NK-92 (cell line): Measurements from ENCODE around the gene ARRB2.
A peak's percentile ranks its signal among the peaks of the same experiment; 100 is the strongest.
"Not testable (repeated sequence)": the region's sequence is repeated elsewhere in the genome, so short reads cannot be mapped to it uniquely, and the experiment has no call there.

ENCODE experiments used
- DNase-seq: peaks from one replicate; lab custom pipeline; 2025; ENCODE audit not compliant: unreplicated experiment; lab: John Stamatoyannopoulos, UW

Gene ARRB2

GRCh38 chr17:4709794-4710692 lies at the start of gene ARRB2:
ARRB2 (plus strand) TSS chr17:4710632; CDS start chr17:4710722, 90 bp downstream.
- peak; percentile 81 for DNase-seq

DNA sequence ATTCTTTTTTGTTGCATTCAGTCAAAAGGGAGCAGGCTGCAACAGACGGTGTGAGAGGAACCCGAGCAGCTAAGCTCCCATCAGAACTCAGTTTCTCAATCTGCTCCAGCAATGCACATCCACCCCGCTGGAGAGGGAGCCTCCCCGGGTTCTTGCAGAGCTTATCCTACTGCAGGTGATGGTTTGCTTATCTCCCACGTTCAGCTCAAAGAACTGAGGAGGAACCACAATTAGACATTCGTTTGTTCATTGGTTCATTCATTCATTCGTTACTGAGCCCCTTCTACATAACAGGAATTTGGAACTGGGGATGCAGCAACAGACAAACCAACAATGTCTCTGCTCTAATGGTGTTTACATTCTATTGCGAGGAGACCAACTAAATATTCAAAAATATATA lies 46.7 kb upstream of the ARRB2 start:
- no peak for DNase-seq

DNA sequence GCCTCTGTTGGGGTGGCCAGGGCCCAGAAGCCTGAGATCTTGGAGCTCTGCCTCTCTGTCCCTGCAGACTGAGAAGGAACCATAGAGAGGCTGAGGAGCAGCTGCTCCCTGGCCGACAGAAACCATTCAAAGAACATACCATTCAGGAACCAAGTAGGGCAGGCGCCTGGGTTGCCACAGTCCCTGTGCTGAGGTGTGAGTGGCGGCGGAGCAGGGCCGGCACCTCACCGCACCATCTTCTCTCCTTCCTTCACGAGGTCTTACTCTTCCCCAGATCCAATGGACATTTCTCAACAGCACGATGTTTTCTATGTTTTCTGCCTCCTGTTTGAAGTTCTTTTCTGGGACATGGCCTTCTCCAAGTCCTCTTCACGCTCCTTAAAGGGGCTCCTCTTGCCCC lies 46.2 kb upstream of the ARRB2 start:
- DNase-seq = no peak

DNA sequence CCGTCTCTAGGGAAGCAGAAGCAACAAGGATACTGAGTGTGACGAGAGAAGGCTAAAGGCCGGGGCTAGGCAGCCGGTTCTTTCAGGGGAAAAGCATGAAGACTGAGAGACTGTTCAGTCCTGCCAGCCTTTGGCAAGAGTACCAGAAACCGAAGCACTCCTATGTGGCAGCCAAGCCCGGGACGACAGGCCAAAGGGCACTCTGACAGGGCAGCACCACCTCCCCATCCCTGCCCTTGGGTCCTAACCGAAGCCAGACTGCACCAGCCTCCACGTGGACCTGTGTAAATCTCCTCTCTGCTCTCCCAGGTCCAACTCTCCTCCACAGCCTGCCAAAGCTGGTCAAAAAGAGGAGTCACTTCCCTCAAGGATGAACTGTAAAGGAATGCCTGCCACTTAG lies 45.4 kb upstream of the ARRB2 start:
- DNase-seq = no peak

DNA sequence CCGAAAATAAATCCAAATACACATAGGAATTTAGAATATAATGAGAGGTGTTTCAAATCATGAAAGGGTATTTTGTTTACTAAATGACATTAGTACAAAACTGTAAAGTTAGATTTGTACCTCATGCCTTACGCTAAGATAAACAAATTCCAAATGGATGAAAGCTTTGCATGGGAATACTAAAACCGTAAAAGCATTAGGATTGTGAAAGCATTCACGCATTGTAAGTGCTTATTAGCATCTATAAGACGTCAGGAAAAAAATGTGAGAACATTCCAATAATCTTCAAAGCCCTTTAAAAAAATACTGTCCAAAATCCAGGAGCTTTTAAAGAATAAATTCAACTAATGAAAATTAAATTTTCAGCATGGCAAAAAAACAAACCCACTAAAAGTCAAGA lies 44.1 kb upstream of the ARRB2 start:
- no peak for DNase-seq

DNA sequence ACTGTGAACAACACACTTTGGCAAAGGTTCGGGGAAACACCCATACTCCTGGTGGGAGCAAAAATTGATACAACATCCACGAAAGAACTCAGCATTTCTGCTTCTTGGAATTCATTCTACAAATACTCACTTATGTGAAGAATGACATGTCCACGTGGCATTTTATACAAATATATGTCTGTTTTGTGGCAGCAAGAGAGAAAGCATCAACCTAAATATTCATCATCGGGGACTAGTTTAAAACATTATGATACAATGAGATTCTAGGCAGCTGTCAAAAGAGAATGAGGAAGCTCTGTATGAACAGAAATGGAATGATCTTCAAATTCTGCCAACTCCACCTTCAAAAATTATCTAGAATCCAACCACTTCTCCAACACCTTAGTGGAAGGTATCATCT lies 43.3 kb upstream of the ARRB2 start:
- DNase-seq = no peak

- no peak for DNase-seq
Observed at GRCh38 chr17:4672055-4672630, 38.3 kb upstream of the ARRB2 start.

GRCh38 chr17:4672751-4673150 lies 37.7 kb upstream of the ARRB2 start:
- DNase-seq = no peak

GRCh38 chr17:4673169-4673568 lies 37.3 kb upstream of the ARRB2 start:
- DNase-seq = no peak

DNA sequence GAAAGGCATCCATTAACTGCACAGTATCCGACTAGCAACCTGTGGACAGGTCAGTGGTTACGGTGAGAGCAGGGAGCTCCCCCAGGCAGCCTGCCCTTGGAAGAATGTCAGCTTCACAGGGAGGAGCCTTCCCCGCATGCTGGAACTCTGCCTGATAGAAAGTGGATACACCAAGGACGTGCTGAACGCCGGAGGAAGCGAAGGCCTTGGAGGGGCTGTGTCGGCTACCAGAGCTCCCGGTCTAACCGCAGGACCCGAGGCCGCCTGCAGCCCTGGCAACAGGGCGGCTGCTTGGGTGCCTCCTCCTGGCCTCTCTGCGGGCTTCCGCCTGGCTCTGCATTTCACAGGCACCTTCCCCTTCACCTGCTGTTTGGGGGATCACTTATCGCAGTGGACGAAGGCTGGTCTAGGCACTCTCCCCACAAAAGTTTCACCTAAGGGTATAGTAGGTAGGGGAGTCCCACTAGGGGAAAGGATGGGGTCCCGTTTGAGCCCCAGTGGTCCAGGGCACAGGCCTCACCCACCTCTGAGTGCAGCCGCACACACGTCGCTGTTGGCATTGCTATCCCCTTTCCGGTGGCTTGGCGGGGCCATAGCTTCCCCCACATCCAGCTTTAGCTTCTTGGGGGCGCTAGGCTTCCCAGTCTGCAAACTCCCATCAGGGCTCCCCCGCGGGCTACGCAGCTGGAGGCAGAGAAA lies 36.3 kb upstream of the ARRB2 start:
- no peak for DNase-seq

- no peak for DNase-seq
Observed at GRCh38 chr17:4674685-4674998, 35.8 kb upstream of the ARRB2 start.

DNA sequence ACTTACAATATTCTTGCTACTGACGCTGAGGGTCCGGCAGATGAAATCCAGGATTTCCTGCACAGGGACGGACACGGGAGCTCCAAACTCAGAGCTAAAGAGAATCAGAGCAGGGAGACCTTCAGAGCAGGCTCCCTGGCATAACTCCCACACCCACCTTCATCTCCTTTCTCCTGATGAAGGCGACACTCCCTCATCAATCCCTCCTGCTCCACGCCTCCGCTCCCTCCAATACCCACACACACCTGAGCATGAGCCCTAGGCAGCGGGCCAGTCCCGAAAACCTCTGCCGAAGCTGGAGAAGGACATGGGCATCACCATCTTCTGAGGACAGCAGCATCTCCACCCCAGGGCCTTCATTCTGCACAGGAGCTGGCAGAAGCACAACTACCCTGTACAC lies 34.6 kb upstream of the ARRB2 start:
- no peak for DNase-seq

GRCh38 chr17:4676791-4677190 lies 33.6 kb upstream of the ARRB2 start:
- no peak for DNase-seq

DNA sequence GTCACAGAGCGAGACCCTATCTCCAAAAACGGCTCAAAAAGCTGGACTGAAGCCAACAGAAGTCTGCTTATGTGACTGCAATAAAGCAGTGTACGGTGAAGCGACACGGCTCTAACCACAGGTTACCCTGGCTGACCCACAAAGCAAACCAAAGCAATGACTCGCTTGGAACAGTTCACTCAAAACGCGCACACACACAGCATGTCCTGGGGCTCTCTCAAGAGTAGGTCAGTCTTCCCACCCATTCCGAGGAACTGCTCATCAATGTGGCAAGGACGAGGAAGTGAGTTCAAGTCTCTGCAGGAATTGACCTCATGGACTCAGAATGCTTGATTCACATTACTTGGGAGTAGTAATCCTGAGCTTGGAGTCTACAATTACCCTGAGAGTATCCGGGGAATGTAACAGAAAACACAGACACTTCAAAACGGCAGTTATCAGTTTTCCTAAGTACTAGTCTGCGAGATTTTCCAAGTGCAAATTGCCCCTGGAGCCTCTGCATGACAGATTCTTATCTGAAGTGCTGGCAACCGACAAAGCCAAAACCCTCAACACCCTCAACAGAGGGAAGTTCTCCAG lies 31.9 kb upstream of the ARRB2 start:
- DNase-seq = no peak

GRCh38 chr17:4679658-4680057 lies 30.8 kb upstream of the ARRB2 start:
- DNase-seq = no peak

- DNase-seq = not testable (repeated sequence)
Observed at GRCh38 chr17:4683739-4684138, 26.7 kb upstream of the ARRB2 start.

DNA sequence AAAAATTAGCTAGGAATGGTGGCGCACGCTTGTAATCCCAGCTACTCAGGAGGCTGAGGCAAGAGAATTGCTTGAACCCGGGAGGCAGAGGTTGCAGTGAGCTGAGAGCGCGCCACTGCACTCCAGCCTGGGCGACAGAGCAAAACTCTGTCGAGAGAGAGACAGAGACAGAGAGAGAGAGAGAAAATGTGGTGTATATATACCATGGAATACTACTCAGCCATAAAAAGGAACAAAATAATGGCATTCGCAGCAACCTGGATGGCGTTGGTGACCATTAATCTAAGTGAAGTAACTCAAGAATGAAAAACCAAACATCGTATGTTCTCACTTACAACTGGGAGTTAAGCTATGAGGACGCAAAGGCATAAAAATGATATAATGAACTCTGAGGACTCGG lies 20.6 kb upstream of the ARRB2 start:
- not testable (repeated sequence) for DNase-seq

GRCh38 chr17:4690745-4691144 lies 19.7 kb upstream of the ARRB2 start:
- no peak for DNase-seq

DNA sequence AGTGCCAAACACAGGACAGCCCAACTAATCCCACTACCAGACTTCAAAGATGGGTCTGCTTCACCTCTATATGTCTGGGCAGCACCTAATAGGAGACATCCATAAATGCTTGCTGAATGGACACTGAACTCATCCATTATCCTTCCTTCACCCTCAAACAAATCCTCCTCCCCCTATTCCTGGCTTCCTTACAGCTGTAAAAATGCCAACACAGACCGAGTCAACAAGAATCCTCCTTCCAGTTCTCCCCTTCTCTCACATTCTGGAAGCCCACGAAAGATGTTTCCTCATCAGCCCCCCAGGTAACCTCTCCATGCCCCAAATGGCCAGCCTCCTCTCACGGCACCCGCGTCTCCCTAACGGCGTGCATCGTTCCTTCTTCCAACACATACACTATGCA lies 18.7 kb upstream of the ARRB2 start:
- DNase-seq = no peak

DNA sequence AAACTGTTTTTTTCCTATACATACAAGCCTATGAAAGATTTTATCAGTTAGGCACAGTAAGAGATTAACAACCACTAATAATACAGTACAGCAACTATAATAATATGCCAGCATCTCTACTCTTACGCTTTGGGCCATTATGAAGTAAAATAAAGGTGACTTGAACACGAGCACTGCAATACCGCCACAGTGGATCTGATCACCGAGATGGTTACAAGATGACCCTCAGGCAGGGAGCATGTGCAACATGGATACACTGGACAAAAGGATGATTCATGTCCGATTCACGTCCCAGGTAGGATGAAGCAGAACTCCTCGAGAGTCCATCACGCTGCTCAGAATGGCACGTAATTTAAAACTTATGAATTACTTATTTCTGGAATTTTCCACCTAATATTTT lies 17.0 kb upstream of the ARRB2 start:
- DNase-seq = no peak

DNA sequence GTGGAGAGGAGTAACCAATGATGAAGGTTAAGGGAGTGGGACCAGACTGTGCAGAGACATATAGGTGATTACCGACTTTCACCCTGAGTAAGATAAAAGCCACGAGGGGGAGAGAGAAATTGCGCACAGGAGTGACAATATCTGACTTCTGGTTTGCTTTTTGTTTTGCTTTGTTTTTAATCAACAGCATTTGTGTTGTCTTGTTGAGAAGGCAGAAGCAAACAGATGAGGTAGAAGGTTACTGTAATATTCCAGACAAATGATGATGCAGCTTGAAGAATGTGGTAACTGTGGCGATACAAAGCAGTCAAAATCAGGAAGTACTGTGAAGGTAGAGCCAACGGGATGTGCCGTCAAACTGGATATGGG lies 14.0 kb upstream of the ARRB2 start:
- DNase-seq = no peak
